HCT116 (cell line): ENCODE measurements around the gene OR1D2.
"Not testable (repeated sequence)": the region's sequence is repeated elsewhere in the genome, so short reads cannot be mapped to it uniquely, and the experiment has no call there.

Experiments used
- SRF ChIP-seq: IDR thresholded peaks from 2 replicates; pipeline ENCODE4 v1.6.1; 2012; ENCODE audit warnings: low read depth
- TF ChIP-seq, protein P1 (sequence below), 3 experiments: fragments of 200-600 bp in 1 of 3; sonication (generic) in 1 of 3; IDR thresholded peaks in 2 of 3; conservative IDR thresholded peaks in 1 of 3; 2 replicates each; pipeline ENCODE4 v1.5.1; 2012 to 2017; ENCODE audit warnings: low read depth in 2 of 3, low read length in 2 of 3, antibody characterized with exemption in 1 of 3, borderline replicate concordance in 1 of 3, control low read depth in 1 of 3, mild to moderate bottlenecking in 1 of 3, mixed read lengths in 1 of 3, mixed run types in 1 of 3, moderate library complexity in 1 of 3; ENCODE audit not compliant: insufficient read depth in 1 of 3

DNA sequence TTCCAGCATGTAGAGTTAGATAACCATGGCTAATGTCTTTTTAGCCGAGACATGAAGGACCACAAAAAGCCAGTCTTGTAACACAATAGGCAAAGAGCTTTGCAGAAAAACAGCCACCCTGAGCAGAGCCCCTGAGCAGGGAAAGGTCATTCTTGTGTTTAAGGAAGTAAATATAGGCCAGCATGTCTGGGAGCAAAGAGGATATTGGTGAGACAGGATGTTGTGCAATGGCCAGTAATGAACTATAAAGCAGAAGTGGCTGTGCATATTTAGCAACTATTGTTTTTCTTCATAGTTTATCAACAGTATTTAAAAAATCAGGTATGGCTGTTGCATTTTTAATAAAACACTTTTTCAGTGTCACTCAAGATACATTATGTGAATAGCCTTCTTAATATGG lies 39.0 kb downstream of the OR1D2 start:
- not testable (repeated sequence) for TF ChIP-seq SRF
- TF ChIP-seq, protein P1, sequence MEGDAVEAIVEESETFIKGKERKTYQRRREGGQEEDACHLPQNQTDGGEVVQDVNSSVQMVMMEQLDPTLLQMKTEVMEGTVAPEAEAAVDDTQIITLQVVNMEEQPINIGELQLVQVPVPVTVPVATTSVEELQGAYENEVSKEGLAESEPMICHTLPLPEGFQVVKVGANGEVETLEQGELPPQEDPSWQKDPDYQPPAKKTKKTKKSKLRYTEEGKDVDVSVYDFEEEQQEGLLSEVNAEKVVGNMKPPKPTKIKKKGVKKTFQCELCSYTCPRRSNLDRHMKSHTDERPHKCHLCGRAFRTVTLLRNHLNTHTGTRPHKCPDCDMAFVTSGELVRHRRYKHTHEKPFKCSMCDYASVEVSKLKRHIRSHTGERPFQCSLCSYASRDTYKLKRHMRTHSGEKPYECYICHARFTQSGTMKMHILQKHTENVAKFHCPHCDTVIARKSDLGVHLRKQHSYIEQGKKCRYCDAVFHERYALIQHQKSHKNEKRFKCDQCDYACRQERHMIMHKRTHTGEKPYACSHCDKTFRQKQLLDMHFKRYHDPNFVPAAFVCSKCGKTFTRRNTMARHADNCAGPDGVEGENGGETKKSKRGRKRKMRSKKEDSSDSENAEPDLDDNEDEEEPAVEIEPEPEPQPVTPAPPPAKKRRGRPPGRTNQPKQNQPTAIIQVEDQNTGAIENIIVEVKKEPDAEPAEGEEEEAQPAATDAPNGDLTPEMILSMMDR (IDR thresholded peaks at IDR 0.05 in 2 of 3, conservative IDR thresholded peaks at IDR 0.05 in 1 of 3; ENCODE audit: borderline replicate concordance in 1 of 3, insufficient read depth in 1 of 3, low read depth in 2 of 3, low read length in 2 of 3): not testable (repeated sequence)
